Endothelial cell of umbilical vein (primary cell): ENCODE results near the gene AKAP6. TPM values are rescaled to one million over a fixed set of nuclear protein-coding genes. Genes with fewer than 3 reads are reported as not detected.

Source experiments
- BruUV-seq: library from RNA; stranded (reverse); fragments of 400-500 nt; replicated peaks from 2 replicates; lab custom pipeline; 2021; lab: Mats Ljungman, UMichigan
- CTCF ChIA-PET: fragments of 300-600, 350-600 bp; sonication (Branson Sonifier 250); formaldehyde crosslinking; loops from one replicate; lab custom pipeline; 2021; ENCODE audit warnings: antibody characterized with exemption, inconsistent platforms; lab: Charles Lee
- POLR2A ChIA-PET: fragments of 300-600, 350-600 bp; sonication (Branson Sonifier 250); formaldehyde crosslinking; loops from one replicate; lab custom pipeline; 2021; ENCODE audit warnings: antibody characterized with exemption, inconsistent platforms; lab: Charles Lee
- DNase-seq: peaks from one replicate; pipeline ENCODE4 v3.0.0-alpha.2; 2011; ENCODE audit warnings: low read depth, low spot score
- FAIRE-seq: peaks from 2 replicates; lab custom pipeline; 2011; peaks lifted over from hg19 to GRCh38; lab: Jason Lieb, UNC
- H2AFZ ChIP-seq: 2 replicates; pipeline ENCODE4 v1.6.0; 2012; ENCODE audit warnings: low read depth, low read length, control low read depth, inconsistent platforms
- H3K27ac ChIP-seq: 2 replicates; pipeline ENCODE4 v1.5.1; 2011; ENCODE audit warnings: low read depth, mild to moderate bottlenecking, control low read depth, low read length, moderate library complexity; ENCODE audit not compliant: insufficient read depth
- H3K27me3 ChIP-seq, 2 experiments: 2 replicates each; pipeline versions ENCODE4 v1.6.0 to v1.6.1; 2011; ENCODE audit warnings: low read length in 2 of 2, mixed read lengths in 1 of 2; ENCODE audit not compliant: control insufficient read depth in 2 of 2, insufficient read depth in 2 of 2
- H3K36me3 ChIP-seq, 2 experiments: 2 replicates in 1 of 2; 3 replicates in 1 of 2; pipeline ENCODE4 v1.5.1; 2011; ENCODE audit warnings: low read length in 2 of 2, mild to moderate bottlenecking in 1 of 2, moderate library complexity in 1 of 2; ENCODE audit not compliant: control insufficient read depth in 2 of 2, insufficient read depth in 2 of 2; ENCODE audit errors: extremely low read depth in 1 of 2
- H3K4me1 ChIP-seq: 3 replicates; pipeline ENCODE4 v1.5.1; 2011; ENCODE audit warnings: mild to moderate bottlenecking, low read length; ENCODE audit not compliant: control insufficient read depth, insufficient read depth; ENCODE audit errors: extremely low read depth
- H3K4me2 ChIP-seq: 2 replicates; pipeline ENCODE4 v1.6.1; 2011; ENCODE audit warnings: low read length, control low read depth, mixed read lengths; ENCODE audit not compliant: insufficient read depth
- H3K4me3 ChIP-seq, 3 experiments: fragments of 200-600 bp in 1 of 3; sonication (generic), shearing (Covaris generic) in 1 of 3; replicated peaks in 1 of 3; 2 replicates each; pipeline ENCODE4 v1.5.1; 2011 to 2016; ENCODE audit warnings: control low read depth in 3 of 3, low read length in 3 of 3, mild to moderate bottlenecking in 2 of 3, inconsistent platforms in 1 of 3, low read depth in 1 of 3, moderate library complexity in 1 of 3; ENCODE audit not compliant: insufficient read depth in 1 of 3
- H3K79me2 ChIP-seq: 2 replicates; pipeline ENCODE4 v1.6.0; 2012; ENCODE audit warnings: low read length, inconsistent platforms; ENCODE audit not compliant: control insufficient read depth, insufficient read depth
- H3K9ac ChIP-seq: replicated peaks from 2 replicates; pipeline ENCODE3; 2011; ENCODE audit warnings: low read length, control low read depth; ENCODE audit not compliant: insufficient read depth; ENCODE audit errors: extremely low read depth
- H3K9me1 ChIP-seq: replicated peaks from 3 replicates; pipeline ENCODE4 v1.6.0; 2011; ENCODE audit warnings: mild to moderate bottlenecking, low read length; ENCODE audit not compliant: control insufficient read depth, insufficient read depth; ENCODE audit errors: extremely low read depth
- H3K9me3 ChIP-seq: replicated peaks from 2 replicates; pipeline ENCODE4 v1.5.1; 2012; ENCODE audit warnings: low read length, inconsistent platforms; ENCODE audit not compliant: control insufficient read depth, insufficient read depth
- H4K20me1 ChIP-seq: replicated peaks from 2 replicates; pipeline ENCODE3; 2011; ENCODE audit warnings: mild to moderate bottlenecking, low read length; ENCODE audit not compliant: control insufficient read depth, insufficient read depth; ENCODE audit errors: extremely low read depth
- EZH2 ChIP-seq: IDR thresholded peaks from 2 replicates; pipeline ENCODE4 v1.6.1; 2012; ENCODE audit warnings: borderline replicate concordance, low read depth, mild to moderate bottlenecking, moderate library complexity, low read length, inconsistent platforms; ENCODE audit not compliant: severe bottlenecking
- FOS ChIP-seq: IDR thresholded peaks from 2 replicates; pipeline ENCODE4 v1.6.1; 2011; ENCODE audit warnings: mild to moderate bottlenecking, low read length, moderate library complexity, borderline replicate concordance; ENCODE audit not compliant: insufficient read depth
- GATA2 ChIP-seq: IDR thresholded peaks from 2 replicates; pipeline ENCODE4 v1.7.0; 2011; ENCODE audit warnings: low read depth, mild to moderate bottlenecking, moderate library complexity, mixed read lengths, low read length; ENCODE audit not compliant: insufficient read length, insufficient read depth
- JUN ChIP-seq: IDR thresholded peaks from 2 replicates; pipeline ENCODE4 v1.6.1; 2011; ENCODE audit warnings: borderline replicate concordance, low read depth; ENCODE audit not compliant: insufficient read length, insufficient read depth
- MYC ChIP-seq: IDR thresholded peaks from one replicate; pipeline ENCODE4 v1.6.1; 2011; ENCODE audit warnings: mild to moderate bottlenecking, low read depth, low read length
- POLR2AphosphoS5 ChIP-seq: IDR thresholded peaks from 2 replicates; pipeline ENCODE4 v1.6.1; 2012; ENCODE audit warnings: low read depth, mild to moderate bottlenecking, control low read depth, low read length, moderate library complexity; ENCODE audit not compliant: insufficient read depth
- dilution Hi-C: fragments of 300-500 bp; cut with MboI; formaldehyde crosslinking; loops from one replicate; pipeline ENCODE4 v1.15.0; 2019; ENCODE audit warnings: low sequenced_read_pairs; ENCODE audit not compliant: extremely low pct_ligation_motif_present
- intact Hi-C: fragments of 100-400 bp; cut with micrococcal nuclease; formaldehyde crosslinking; loops from one replicate; pipeline ENCODE4 v1.10.0; 2022
- polyA plus RNA-seq, 4 experiments: library from polyadenylated mRNA; depleted of rRNA in 3 of 4; stranded (reverse) in 3 of 4; unstranded in 1 of 4; fragments of >200 nt; gene quantifications; 2 replicates each; pipeline versions ENCODE4 v1.2.1 to v1.2.3, GENCODE V29; 2011 to 2012; ENCODE audit warnings: missing spikeins in 1 of 4
- total RNA-seq: library from RNA; stranded (reverse); gene quantifications from 2 replicates; pipeline ENCODE4 v1.2.3, GENCODE V29; 2021
- TF ChIP-seq, protein P1 (sequence below): IDR thresholded peaks from 2 replicates; pipeline ENCODE4 v1.6.1; 2011; ENCODE audit not compliant: insufficient read depth, insufficient read length

AKAP6 gene
- total and polyA plus RNA-seq, 2 donors (not counting 3 experiments of a cell fraction or from before 2014, with no cell fraction given): 0.03 to 0.49 TPM

DNA sequence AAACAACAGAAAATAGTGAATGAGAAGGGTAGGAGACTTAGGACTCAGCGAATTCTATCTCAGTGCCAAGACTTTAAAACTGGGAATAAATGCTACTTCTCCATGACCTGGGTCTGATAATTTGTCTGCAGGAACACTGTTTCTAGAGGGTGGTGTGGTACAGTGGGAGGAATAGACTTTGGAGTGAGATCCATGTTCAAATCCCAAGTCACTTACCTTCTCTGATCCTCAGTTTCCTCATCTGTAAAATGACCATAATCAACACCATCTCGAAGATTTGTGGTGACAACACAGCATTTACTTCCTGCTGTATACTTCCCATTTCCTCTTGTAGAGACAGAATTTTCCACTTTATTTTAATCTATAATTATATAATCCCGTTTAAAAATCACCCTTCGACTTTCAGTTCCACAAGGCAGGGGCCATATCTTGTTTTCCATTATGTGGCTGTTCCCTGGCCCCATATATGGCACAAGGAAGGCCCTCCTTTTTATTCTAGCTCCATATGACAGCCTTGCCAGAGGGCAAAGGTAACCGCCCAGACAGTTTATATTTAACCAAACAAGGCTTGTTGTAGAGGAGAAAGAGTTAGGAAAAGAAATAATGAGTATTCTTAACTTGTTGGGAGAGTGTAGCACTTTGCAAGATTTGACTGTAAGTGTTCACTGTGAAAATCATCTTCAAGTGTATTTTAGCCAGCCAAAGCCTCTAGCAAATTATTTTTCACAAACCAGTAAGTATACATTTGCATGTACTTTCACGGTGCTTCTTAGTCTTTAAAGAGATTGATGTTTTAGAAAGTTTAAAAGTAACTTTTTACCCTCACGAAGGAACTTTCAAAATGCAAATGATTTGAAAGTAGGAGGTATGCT, 243.1 kb downstream of the AKAP6 start:
- Histone ChIP-seq H3K27me3 (peaks cover 18 to 28% of the 10 kb centered on the region in 2 experiments), H3K9ac (no peak overlapping the region), H3K4me1 (no peaks in the 10 kb centered on the region), H3K27ac (no peak overlapping the region), H3K9me1 (no peaks in the 10 kb centered on the region), H3K4me2 (no peak overlapping the region), H4K20me1 (no peaks in the 10 kb centered on the region), H2AFZ (no peak overlapping the region), H3K4me3 (no peak overlapping the region), H3K9me3 (no peaks in the 10 kb centered on the region), H3K79me2 (no peaks in the 10 kb centered on the region), H3K36me3 (no peaks in the 10 kb centered on the region)
- no TSS peak for BruUV-seq
- CTCF ChIA-PET: no interaction called here
- intact Hi-C loops: no loop called here
- POLR2A ChIA-PET: no interaction called here
- dilution Hi-C loops: no loop called here
- DNase-seq: no peak
- FAIRE-seq: no peak
- TF ChIP-seq GATA2 (no peak), FOS (no peak), MYC (no peak), POLR2AphosphoS5 (no peak), EZH2 (no peak), JUN (no peak)
- TF ChIP-seq, protein P1, sequence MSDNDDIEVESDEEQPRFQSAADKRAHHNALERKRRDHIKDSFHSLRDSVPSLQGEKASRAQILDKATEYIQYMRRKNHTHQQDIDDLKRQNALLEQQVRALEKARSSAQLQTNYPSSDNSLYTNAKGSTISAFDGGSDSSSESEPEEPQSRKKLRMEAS: no peak
